Body of pancreas (tissue), 4 donors: ENCODE results near the gene DGKI.

Experiments
- CTCF ChIP-seq, 7 experiments: fragments of 450-650 bp in 4 of 7; fragments of 200-600 bp in 3 of 7; sonication (generic) in 3 of 7; IDR thresholded peaks; one replicate each; pipeline ENCODE4 v1.5.1; 2016 to 2019; ENCODE audit warnings: antibody characterized with exemption in 7 of 7
- POLR2A ChIP-seq, 3 donors: fragments of 450-650 bp; IDR thresholded peaks; one replicate each; pipeline ENCODE4 v1.6.1; 2016; ENCODE audit warnings: antibody characterized with exemption in 3 of 3, mild to moderate bottlenecking in 2 of 3

- TF ChIP-seq POLR2A (IDR thresholded peaks at IDR 0.05) (no peak), CTCF (IDR thresholded peaks at IDR 0.05) (no peak)
Observed at GRCh38 chr7:137576481-137576880, 270.3 kb downstream of the DGKI start.
